RPMI8226 (cell line): ENCODE data around the gene ZNF669.

Experiments used
- DNase-seq: peaks from one replicate; pipeline ENCODE4 v3.0.0-alpha.2; 2015

Gene ZNF669

DNA sequence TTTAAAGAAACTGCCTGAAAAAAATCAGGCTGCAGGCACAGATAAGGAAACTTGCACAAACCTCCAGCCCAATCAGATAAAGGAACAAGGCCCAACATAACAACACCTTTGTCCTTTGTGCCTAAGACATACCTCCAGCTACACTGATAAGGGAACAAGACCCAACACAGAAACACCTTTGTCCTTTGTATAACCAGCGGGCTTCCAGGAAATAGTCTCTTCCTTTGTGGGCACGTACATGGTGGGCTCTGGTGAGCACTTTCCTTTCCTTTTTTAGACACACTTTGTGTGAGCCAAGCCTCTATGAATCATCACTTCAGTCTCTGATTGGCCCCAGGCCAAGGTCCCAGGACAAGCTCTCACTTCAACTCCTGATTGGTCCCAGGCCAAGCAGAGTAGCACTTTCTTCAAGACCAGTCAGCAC is 49.2 kb downstream of the ZNF669 start:
- DNase-seq: no peak
